ENCODE results near the gene ULK3. TPM values are rescaled to one million over a fixed set of nuclear protein-coding genes. Genes with fewer than 3 reads are reported as not detected.
A peak's percentile ranks its signal among the peaks of the same experiment; 100 is the strongest.

The ULK3 gene
- total and polyA plus RNA-seq, 10 of the 15 experiments (the other 5 are each of a cell fraction or from before 2014, with no cell fraction given) = 0.64 to 38.8 (median 27.1) TPM

- TF ChIP-seq ZNF687 (IDR thresholded peaks at IDR 0.05) (peak; percentile 75; the same call in 1 of the 2 replicates), ZNF274 (IDR thresholded peaks at IDR 0.05; ENCODE audit: insufficient read depth, insufficient read length) (no peak), MEF2B (IDR thresholded peaks at IDR 0.05; ENCODE audit: partially characterized antibody, poor library complexity, severe bottlenecking) (peak; percentile 92), IRF3 (IDR thresholded peaks at IDR 0.05) (peak; percentile 66; the same call in 1 of the 2 replicates), BHLHE40 (IDR thresholded peaks at IDR 0.05; ENCODE audit: borderline replicate concordance in 1 of 2, low read depth in 2 of 2, low read length in 1 of 2) (peak; percentile 24 to 58; a peak in 2 of 4 replicates), NR2F1 (conservative IDR thresholded peaks at IDR 0.05) (peak; percentile 53; the same call in 1 of the 2 replicates), NFIC (IDR thresholded peaks at IDR 0.05; ENCODE audit: low read depth, low read length) (no peak), SREBF2 (IDR thresholded peaks at IDR 0.05; ENCODE audit: low read length) (no peak), ATF7 (IDR thresholded peaks at IDR 0.05; ENCODE audit: low read depth) (peak; percentile 91), SIN3A (IDR thresholded peaks at IDR 0.05; ENCODE audit: low read depth, low read length) (no peak; the same call in 1 of the 2 replicates), SKIL (IDR thresholded peaks at IDR 0.05; ENCODE audit: low read depth, poor library complexity, severe bottlenecking) (peak; percentile 59), EZH2 (IDR thresholded peaks at IDR 0.05; ENCODE audit: borderline replicate concordance, control insufficient read depth, low read depth, low read length) (no peak), GATAD2B (conservative IDR thresholded peaks at IDR 0.05; ENCODE audit: low read depth) (peak; percentile 96), TAF1 (IDR thresholded peaks at IDR 0.05; ENCODE audit: borderline replicate concordance, low read depth, low read length) (peak; percentile 76), TCF3 (IDR thresholded peaks at IDR 0.05; ENCODE audit: borderline replicate concordance, insufficient read depth, low read depth, low read length) (no peak; the same call in 1 of the 2 replicates), NBN (IDR thresholded peaks at IDR 0.05) (peak; percentile 93), CHD2 (IDR thresholded peaks at IDR 0.05; ENCODE audit: borderline replicate concordance, low read depth, low read length) (peak; percentile 85; the same call in 1 of the 2 replicates), ATF2 (IDR thresholded peaks at IDR 0.05; ENCODE audit: low read length) (no peak), STAT3 (IDR thresholded peaks at IDR 0.05; ENCODE audit: low read depth, low read length) (no peak), PAX5 (IDR thresholded peaks at IDR 0.05; ENCODE audit: borderline replicate concordance, low read depth, low read length) (no peak), HDGF (IDR thresholded peaks at IDR 0.05) (peak; percentile 55; the same call in 1 of the 2 replicates), ZNF217 (IDR thresholded peaks at IDR 0.05) (no peak)
Observed at GRCh38 chr15:74873036-74873755, 30.2 kb upstream of the ULK3 start, which contains the start of gene SCAMP2 (continued).

Data from GM12878 (cell line).